Left cardiac atrium (tissue), 4 donors: ENCODE measurements around the gene SNX9. TPM values are rescaled to one million over a fixed set of nuclear protein-coding genes. Genes with fewer than 3 reads are reported as not detected.

Source experiments
- ATAC-seq, 2 donors: fragments of 200-7000 bp; cut with Tn5 transposase; one replicate each; pipeline ENCODE4 v1.9.1; 2020; ENCODE audit warnings: mild to moderate bottlenecking in 2 of 2, moderate library complexity in 2 of 2
- DNase-seq: peaks from one replicate; pipeline ENCODE4 v3.0.0-alpha.2; 2020
- intact Hi-C, 2 donors: fragments of 100-400 bp; cut with DNase I; formaldehyde crosslinking; loops; one replicate each; pipeline versions ENCODE4 v1.14.1 to v1.15.1; 2022 to 2023
- total RNA-seq, 2 donors: library from RNA; stranded (reverse); fragmentation: NEBNext Ultra II Directional; extraction: Animal tissue kit (Norgen Biotek cat#: 25700); gene quantifications; one replicate each; pipeline ENCODE4 v1.2.1, GENCODE V29; 2021
- donor health status: DM: no; HTN: yes; CAD: no.
- donor health status: DM: no; HTN: yes; CAD: no; lungs with severe emphysema.
- donor health status: DM: yes; HTN: yes; CAD: no.
- donor health status: Dilated cardiomyopathy.

Gene SNX9
- total RNA-seq, 2 donors from 2014 or later = 37.7 to 39.9 TPM

DNA sequence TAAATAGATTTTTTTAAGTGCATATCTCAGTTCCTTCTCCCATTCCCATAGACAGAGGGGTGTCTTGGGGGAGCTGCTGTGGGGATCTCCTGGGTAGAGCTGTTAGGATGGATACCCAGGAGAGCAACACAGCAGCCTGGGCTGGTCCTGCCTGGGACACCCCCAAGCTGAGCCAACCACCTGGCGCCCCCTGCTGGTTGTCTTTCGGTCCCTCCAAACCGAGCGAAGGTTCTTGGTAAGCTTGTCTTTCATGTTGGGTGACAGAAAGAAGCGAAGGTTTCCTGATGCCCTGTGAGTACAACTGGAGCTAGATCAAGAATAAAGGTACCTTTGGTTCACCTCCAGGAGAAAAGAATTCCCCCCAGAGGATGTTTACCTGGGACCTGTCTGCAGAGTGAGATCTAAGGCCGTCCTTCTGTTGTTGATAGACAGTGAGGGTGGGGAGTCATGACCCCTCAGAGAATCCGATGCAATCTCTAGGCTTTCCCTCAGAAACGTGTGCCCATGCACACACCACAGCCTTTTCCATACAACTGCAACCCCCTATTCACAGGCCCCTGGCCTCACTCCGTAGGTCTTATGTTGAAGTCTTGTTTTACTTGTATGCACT, 50.8 kb downstream of the SNX9 start:
- peak; percentile 68 to 76 for ATAC-seq
- peak; percentile 82 for DNase-seq
- intact Hi-C loops = loop anchor here in 1 of 2 donors (2.0 to 10.0 kb wide), 2 partner anchors 117 to 199 kb away; no protein-coding TSS in a partner anchor

DNA sequence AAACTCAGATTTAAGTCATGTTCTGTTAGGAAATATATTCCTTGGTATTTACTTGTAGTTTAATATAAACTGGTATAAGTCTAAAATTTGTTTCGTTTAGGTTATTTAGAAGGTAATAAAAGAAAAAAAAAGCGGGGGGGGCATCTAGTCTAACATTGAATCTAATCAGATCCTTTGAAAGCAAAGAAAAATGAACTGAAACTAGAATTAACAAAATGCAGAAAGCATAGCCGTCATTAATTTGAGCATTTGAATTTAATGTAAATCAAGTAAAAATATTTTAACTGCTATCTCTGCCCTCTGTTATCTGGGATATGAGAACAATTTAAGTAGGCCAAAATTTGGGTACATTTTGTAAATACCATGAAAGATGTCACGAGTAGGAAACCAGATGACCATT, 54.1 kb downstream of the SNX9 start:
- intact Hi-C loops = loop anchor here in 1 of 2 donors (10.0 kb wide), 1 partner anchor 202 kb away; no protein-coding TSS in a partner anchor

DNA sequence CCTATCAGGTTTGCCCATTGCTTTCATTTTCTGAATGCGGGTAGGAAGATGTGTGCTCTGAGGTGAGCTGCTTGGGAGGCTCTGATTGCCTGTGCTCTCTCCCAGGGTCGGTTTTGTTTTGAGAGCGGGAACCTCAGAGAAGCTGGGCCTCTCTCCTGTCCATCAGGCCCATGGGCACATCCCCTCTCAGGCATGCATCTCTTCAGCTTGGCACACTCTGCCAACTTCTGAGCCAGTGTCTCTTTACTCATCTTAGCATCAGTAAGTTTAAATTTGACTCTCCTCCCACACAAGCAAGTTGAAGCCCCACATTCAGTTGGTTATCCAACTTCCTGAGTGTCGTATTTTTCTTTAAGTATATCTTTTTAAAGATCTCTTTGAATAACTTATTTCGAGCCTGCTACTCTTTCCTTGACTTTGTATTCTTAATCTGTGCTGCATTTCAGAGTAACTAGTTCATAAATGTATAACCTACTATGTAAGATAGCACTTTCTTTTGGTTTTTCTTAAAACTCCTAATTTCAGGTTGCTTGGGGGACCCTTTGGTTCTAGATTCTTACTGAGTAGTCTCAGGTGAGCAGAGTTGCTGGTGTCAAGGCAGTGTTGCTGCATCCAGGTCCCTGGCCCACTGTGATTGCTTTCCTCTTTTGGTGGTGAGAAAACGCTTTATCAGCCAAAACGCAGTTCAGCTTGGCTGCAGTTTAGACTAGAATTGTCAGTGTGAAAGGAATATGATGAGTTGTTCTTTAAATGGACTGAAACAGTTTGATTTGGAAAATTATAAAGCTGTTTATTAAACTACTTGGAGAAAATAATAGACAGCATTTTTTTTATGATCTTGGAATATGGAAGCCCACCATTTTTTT, 54.8 kb downstream of the SNX9 start:
- intact Hi-C loops = loop anchor here in 1 of 2 donors (10.0 kb wide), 1 partner anchor 203 kb away; no protein-coding TSS in a partner anchor
- DNase-seq = no peak
- ATAC-seq = peak in 1 of 2 donors; percentile 70

More for the DNA sequence above, 54.1 kb downstream of the SNX9 start:
- ATAC-seq (no peak), DNase-seq (no peak)

DNA sequence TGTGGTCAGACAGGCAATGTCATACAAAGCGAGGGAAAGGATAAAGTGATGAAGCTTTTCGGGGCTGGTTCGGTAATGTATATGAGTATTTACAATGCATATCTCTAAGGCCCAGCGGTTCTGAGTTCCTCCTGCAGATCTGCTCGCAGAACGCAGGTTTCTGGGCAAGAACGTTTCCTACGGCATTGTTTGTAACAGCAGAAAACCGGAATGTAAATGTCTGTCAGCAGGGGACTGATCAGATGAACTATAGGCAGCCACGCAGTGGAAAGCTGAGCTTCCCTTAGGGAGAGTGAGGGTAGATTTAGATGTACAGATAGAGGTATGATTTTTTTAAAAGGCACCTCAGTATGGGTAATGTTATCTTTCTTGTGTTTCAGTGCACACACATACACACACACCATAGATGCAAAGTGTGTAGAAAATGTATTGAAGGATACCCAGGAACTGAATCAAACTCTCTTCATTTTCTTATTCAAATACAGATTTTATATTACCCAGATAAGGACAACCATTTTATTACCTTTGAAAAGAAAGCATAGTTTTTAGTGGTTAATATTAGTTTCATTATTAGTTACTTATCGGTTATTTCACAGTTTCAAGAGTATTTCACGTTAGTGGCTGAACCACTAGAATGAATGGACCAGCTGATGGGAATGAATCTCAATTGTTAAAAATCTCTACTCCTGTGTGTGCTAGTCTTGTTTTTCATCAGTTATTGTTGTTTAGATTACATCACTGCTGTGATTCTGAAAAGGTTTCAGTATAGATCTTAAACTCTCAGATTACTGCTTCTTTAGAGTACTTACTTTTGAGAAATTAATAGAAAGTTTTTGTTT, 56.2 kb downstream of the SNX9 start:
- ATAC-seq = no peak
- intact Hi-C loops = loop anchor here in 1 of 2 donors (10.0 kb wide), 1 partner anchor 204 kb away; no protein-coding TSS in a partner anchor

DNA sequence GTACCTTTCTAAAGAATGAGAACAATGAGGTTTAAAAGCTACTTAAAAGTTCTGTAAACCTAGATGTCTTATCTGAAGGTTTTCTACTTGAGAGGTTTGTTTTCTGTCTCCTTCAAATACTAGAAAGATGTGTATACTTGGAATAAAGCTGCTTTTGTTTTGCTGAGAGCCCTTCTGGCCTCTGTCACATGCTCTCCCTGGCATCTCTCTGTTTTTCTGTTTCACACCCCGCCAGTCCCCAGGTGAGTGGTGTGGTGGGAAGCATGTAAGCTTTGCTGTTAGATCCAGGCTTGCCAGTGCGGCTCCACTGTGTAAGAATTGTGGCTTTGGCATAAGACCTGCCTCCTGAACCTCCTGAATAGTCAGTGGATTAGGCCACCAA, 56.8 kb downstream of the SNX9 start:
- intact Hi-C loops = loop anchor here in 1 of 2 donors (10.0 kb wide), 1 partner anchor 205 kb away; no protein-coding TSS in a partner anchor
- ATAC-seq (no peak), DNase-seq (no peak)

More for the DNA sequence above, 56.2 kb downstream of the SNX9 start:
- DNase-seq = no peak

DNA sequence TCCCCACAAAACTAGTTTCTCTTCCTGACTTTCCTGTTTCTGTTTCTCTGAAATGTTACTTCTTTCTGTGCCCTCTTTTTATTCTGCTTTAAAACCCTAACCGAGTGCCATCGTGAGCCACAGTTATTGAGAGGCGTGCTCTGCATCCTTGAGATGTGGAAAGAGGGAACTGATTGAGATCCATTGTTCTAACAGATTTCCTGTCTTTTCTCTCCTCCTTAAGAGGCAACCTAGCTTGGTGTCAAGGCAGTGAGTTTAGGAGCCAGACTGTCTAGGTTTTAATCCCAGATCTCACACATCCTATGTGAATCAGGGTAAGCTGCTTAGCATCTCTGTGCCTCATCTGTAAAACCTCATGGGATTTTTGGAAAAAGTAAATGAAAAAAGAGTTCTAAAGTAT, 57.5 kb downstream of the SNX9 start:
- intact Hi-C loops = no loop called here
- DNase-seq (no peak), ATAC-seq (no peak)

DNA sequence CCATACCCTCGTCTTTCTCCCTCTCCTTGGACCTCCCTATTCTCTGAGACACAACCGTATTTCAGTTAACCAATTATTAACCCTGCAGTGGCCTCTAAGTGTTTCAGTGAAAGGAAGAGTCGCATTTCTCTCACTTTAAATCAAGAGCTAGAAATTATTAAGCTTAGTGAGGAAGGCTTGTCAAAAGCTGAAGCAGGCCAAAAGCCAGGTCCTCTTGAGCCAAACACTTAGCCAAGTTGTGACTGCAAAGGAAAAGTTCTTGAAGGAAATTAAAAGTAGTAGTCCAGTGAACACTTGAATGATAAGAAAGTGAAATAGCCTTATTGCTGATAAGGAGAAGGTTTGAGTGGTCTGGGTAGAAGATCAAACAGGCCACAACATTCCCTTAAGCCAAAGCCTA, 58.3 kb downstream of the SNX9 start:
- ATAC-seq = no peak
- DNase-seq = no peak
- intact Hi-C loops = no loop called here

DNA sequence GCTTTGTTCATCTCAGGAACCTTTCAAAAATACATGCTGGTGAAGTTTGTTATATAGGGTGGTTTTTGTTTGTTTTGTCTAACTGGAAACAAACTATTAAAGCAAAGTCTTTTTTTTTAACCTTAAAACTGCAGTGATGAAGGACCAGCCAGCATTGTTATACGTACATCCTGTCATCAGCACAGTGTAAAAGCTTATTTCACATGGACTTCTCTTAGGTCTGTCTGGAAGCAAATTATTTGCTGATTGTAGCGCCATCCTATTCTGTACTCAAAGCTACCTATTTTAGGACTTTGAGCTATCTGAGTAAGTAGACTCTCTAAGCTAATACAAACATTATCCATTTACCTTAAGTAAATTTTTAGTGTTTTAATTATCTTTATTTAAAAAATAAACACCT, 61.7 kb downstream of the SNX9 start:
- intact Hi-C loops = no loop called here

DNA sequence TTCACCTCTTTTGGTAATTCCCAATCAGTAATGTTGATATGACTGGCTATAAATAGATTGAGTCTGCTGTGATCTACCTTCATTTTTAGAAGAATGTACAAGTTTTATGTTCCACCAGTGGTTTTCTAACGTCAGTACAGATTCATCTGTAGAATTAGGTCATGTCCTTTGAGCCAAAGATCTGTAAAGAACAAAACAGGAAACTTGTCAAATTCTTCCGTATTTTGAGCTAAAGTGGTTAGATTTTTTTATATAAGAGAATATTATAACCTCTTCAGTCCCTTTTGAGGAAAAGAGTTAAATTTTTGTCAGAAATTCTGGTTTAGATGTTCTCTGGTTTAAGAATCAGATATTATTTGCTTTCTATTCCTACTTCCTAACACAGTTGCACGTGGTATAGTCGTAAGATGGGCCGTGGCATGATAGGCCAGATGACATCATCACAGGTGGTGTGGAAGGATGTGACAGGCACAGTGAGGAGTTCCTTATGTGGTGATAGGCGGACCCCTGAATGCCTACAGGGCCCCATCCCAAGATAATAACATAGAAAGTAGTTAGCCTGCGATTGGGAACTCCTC, 62.3 kb downstream of the SNX9 start:
- intact Hi-C loops = no loop called here
- ATAC-seq (peak in 1 of 2 donors; percentile 18), DNase-seq (no peak)

More for the DNA sequence above, 61.7 kb downstream of the SNX9 start:
- DNase-seq (no peak), ATAC-seq (no peak)

DNA sequence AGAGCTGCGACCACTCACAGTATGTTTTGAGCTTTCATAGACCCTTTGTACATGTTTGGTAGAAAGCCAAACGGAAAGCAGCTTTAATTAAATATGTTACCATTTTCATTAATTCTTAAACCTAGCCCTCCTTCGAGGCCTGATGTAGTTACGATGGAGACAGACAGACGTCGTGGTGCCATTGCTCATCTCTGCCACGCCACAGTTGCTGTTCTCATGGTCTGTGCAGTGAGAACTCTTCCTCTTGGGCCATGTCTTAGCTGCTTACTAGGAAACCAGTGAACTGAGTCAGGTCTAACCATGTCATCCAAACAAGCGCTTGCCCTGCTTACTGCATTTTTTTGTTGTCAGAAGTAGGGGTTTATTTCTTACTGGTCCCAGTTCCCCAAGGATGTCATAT, 62.8 kb downstream of the SNX9 start:
- intact Hi-C loops = no loop called here

DNA sequence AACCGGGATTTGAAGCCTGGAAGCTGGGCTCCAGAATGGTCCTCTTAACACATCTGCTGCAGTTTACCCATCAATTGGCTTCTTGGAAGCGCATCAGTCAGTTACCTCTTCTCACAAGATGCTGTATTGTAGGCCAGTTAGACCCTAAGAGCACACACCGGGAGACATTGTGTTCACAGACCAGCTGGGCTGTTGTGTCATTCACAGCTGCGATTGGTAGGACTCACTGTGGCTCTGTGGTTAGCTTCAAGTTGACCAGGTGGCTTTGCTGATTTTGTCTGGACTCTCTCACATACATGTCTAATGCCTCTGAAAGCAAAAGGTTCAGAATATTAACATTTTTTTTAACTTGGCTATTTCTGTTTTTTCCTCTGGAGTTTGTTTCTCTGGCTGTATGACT, 64.8 kb downstream of the SNX9 start:
- no peak for DNase-seq
- intact Hi-C loops = no loop called here

More for the DNA sequence above, 62.8 kb downstream of the SNX9 start:
- ATAC-seq = no peak
- DNase-seq = no peak

DNA sequence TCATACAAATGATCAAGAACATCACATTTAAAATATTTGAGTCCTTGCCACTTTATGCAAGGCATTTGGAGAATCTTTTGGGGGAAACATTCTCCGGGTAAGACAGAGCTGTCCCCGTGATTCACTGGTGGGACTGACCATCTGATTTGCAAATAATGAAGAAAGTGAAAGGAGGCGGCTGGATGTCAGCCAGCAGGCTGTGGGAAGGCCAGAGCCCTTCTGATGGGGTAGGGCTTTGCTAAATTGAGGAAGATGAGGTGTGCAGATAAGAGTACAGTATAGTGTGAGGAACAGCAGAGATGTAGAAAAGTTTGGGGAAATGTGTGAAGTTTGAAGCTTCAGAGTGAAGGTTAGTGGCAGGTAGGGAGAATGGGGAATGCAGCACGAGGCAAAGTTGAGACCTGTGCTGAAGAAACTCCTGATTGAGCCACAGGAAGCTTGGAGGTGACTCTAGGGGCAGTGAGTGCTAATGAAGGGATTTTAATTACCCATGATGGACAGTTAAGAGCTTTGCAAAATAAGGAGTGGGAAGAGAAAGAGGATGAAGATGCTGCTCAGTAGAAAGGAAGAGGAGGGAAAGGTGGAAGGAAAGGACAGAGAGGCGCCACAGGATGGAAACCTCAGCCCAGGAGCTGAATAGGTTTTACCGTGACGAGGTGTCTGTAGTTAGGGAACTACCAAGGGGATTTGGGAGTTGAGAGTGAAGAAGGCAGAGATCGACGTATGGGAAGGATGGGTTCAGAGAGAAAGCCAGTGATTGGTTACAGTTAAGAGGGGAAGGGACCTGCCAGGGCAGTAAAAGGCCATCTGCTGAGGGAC, 68.7 kb downstream of the SNX9 start:
- DNase-seq = no peak
- intact Hi-C loops = no loop called here
- no peak for ATAC-seq

More for the DNA sequence above, 64.8 kb downstream of the SNX9 start:
- ATAC-seq = no peak

DNA sequence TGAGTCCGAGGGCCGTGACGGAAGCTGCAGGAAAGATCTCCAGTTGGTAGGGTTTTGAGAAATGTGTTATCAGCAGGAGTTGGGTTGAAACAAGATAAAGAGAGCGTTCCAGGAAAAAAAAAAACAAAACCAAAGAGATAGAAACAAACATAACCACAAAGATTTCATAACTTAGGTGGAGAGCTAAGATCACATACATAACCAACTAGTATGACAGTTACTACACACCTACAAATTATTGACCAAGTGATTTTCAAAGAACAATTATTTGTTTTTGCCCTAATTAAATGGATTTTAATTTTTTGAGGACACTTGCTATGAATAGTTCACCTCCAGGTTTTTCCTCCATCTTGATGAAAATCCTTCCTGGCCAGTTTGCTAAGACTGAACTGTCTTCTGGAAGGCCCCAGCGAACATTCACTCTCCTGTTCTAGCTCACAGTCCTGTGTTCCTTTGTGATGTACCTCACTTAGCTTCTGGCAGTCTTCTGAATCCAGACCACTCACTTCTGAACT, 69.4 kb downstream of the SNX9 start:
- DNase-seq = no peak
- ATAC-seq = peak in 1 of 2 donors; percentile 31
- intact Hi-C loops = no loop called here

DNA sequence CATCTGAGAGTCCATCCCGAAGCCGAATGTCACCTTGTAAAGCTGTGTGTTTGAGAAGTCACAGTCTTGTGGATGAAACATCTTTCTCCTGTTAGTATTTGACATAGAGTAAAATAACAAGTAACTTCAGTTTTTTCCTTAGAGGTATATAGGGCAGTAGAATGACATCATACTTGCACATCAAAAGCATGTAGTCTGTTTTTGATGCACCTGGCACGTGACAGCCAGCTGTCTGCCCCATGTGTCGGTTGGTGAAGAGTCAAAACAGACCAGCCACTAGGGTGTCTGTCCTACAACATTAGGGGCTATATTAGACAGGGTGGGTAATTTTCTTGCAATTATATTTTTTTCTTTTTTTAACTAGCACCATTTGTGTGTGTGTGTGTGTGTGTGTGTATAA, 70.2 kb downstream of the SNX9 start:
- DNase-seq = no peak
- intact Hi-C loops = no loop called here
- no peak for ATAC-seq

DNA sequence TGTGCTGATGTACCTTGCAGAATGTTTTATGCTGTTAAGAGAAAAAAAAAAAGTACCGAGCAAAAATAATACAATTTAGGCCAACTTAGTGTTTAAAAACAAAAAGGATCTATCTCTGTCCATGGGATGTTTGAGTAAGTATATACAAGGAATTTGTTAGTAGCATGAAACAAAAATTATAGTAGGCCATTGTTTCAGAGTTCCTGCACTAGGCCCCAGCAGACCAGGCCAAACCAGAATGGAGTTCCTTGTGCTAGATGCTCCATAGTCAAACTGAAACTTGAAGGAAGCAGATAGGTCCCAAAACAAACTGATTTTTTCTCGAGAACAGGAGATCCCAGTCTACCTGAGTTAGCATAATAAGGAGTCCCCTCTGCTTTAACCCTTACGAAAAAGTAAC, 72.5 kb downstream of the SNX9 start:
- no peak for DNase-seq
- intact Hi-C loops = no loop called here
- no peak for ATAC-seq

DNA sequence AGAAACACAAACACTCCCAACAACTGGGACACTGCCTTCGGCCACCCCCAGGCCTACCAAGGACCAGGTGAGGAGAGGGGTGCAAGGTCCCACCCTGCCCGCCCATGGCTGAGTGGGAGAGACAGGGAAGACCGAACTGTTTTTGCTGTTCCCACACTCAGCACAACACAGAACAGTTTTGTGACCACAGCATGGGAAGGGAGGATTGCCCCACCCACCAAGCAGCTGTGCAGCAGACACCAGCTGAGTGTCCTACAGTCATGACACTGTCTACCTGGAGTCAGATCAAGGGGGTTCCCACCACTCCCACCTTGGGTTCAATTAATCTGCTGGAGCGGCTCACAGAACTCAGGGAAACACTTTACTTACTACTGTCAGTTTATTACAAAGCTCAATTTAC, 73.9 kb downstream of the SNX9 start:
- no peak for ATAC-seq
- DNase-seq = no peak
- intact Hi-C loops = no loop called here

DNA sequence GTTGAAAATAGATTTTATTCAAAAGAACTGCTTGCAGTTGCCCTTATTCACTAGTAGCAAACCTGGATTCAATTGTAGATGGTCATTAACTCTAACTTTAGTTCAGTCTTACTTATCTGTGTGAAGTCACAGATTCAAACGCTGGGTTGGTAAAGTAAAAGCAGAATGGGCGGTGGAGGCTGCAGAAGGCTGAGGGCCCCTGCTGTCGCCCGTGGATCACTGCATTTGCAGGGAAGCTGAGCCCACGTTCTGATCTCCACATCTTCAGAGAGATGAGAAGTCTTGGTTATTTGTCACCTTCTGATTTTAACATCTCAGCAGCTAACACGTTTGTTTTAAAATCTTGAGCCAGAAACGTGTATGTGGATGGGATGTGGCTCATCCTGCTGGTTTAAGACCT, 75.1 kb downstream of the SNX9 start:
- intact Hi-C loops = no loop called here
- DNase-seq (no peak), ATAC-seq (peak; percentile 59 to 75)

DNA sequence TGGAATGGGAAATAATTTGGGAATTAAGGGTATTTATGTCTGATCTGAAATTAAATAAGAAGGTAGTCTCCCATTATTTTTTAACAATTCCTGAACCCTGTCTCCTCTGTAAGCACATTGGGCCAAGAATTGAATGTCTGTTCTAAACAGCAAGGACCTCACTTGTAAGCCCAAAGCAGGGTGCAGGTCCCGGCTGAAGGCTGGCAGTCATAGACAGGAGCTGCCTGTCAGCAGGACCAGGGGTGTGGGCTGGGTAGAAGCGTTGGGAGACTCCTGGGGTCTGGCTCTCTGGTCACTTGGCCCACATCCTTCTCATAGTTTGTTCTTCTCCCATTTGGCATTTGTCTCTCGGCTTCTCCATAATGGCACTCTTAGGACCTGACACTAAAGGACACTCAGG, 75.6 kb downstream of the SNX9 start:
- ATAC-seq = peak; percentile 31 to 38
- no peak for DNase-seq
- intact Hi-C loops = no loop called here
